Cardiac septum (tissue), 1 donor: Measurements from ENCODE around the gene DSCAML1. TPM values are rescaled to one million over a fixed set of nuclear protein-coding genes. Genes with fewer than 3 reads are reported as not detected.
"Not testable (repeated sequence)": the region's sequence is repeated elsewhere in the genome, so short reads cannot be mapped to it uniquely, and the experiment has no call there.

ENCODE experiments used
- DNase-seq: peaks from one replicate; pipeline ENCODE4 v3.0.0-alpha.2; 2020; ENCODE audit warnings: low spot score
- intact Hi-C: fragments of 100-400 bp; cut with DNase I; formaldehyde crosslinking; loops from one replicate; pipeline ENCODE4 v1.14.0; 2022
- total RNA-seq: library from RNA; stranded (reverse); fragmentation: NEBNext Ultra II Directional; extraction: Animal tissue kit (Norgen Biotek cat#: 25700); gene quantifications from one replicate; pipeline ENCODE4 v1.2.1, GENCODE V29; 2021
- donor health status: DM: no; HTN: no; CAD: no.

DSCAML1 gene
- total RNA-seq, 1 donor from 2014 or later = 1.2 TPM

DNA sequence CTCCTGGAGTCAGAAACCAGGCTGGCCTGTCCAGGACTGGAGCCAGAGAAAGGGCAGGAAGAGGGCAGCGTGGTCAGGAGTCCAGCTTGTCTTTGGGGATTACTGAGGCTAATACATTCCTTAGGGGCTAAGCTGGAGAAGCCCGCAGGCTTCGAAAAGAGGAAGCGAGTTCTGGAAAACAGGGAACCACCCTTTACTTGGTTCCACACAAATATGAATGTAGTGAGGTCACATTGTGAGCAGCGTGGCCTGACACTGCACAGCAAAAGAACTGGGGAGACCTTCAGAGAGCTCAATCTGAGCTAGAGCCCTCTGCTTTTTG lies 337.1 kb downstream of the DSCAML1 start:
- intact Hi-C loops = no loop called here
- DNase-seq = no peak

DNA sequence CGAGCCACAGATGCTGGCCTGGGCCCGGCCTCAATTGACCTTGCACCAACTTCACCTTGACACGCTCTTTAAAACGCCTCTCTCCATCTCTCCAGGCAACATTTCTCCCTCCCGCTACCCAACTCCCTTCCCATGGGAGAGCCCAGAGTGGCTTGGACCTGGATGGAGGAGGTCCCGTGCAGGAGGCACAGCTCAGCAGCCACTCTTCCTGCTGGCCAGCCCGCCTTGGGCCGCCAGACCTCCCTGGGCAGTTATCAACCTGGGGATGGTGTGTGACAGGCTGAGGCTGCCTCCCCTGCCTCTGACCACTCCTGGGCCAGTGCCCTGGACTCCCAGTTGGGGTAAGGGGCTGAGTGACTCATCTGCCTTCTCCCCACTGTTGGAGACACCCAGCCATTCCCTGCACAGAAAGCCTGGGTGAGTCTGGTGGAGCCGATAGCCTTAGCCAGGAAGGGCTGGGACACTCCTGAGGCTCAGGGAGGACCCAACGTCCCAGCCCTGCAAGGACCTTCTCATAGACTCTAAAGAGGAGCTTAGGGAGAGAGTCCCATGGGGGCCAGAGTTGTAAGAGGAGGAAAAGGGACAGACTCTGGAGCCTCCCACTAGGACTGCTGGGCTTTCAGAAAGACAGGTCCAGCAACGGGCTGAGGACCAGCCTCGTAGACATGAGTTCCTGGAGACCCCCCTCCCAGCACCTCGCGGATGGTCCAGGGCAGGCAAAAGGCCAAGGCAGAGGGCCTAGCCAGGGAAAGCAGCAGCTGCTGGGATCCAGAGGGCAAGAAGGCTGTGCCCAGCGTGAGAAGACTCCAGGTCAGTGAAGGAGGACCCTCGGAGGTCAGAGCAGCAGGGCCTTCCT lies 337.7 kb downstream of the DSCAML1 start:
- intact Hi-C loops = no loop called here
- DNase-seq = no peak

DNA sequence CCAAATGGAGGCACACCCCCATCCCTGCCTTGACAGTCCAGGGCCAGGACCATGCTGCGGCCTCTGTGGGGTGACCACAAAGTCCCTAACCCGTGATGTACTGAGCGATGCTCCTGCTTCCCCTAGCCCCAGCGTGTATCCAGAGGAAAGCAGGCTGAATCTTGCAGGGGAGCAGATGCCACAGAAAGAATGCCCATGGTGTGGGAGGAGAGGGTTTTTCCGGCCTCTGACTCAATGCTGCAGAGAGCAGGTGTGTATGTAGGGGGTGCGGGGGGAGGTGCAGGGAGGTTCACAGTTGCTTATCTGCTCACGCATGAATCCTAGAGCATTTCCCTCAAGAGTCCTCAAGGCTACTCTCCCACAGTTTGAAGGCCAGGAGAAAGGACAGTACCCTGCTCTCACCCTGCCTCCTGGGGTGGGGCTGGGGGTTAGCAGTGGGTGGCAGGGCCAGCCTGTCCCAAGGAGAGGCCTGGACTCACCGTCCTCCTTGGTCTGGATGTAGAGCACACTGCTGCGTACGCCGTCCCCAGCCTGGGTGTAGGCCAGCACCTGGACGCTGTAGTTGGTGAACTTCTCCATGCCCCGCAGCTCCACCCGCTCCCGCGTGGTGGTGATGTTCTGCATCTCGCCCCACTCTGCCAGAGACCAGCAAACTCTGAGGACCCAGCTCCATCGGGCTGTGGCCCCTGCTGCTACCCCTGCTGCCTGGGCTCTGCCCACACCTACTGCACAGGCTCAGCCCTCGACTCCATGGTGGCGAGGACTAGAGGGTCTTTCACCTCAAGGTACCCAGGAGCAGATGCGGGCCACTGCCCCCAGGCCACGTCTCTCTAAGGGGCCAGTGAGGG lies 338.5 kb downstream of the DSCAML1 start:
- DNase-seq = no peak
- intact Hi-C loops = no loop called here

DNA sequence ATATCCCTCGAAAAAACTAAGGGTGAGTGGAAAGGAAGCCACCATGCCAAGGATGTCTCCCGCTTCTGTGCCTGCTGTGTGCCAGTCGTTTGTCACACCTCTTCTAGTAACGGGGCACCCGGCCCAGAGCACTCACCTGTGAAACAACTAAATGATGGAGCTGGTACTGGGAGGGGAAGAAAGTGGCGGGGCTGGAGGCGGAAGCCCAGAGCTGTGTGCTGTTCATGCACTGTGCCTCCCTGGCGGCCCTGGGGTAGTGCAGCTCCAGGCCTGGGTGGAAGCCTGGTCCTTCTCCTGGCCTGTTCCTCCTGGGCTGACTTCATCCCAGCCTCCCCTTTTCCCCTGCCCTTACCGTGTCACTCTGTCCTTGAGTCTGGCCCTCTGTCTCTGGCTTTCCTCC lies 339.2 kb downstream of the DSCAML1 start:
- intact Hi-C loops = no loop called here
- DNase-seq = no peak

DNA sequence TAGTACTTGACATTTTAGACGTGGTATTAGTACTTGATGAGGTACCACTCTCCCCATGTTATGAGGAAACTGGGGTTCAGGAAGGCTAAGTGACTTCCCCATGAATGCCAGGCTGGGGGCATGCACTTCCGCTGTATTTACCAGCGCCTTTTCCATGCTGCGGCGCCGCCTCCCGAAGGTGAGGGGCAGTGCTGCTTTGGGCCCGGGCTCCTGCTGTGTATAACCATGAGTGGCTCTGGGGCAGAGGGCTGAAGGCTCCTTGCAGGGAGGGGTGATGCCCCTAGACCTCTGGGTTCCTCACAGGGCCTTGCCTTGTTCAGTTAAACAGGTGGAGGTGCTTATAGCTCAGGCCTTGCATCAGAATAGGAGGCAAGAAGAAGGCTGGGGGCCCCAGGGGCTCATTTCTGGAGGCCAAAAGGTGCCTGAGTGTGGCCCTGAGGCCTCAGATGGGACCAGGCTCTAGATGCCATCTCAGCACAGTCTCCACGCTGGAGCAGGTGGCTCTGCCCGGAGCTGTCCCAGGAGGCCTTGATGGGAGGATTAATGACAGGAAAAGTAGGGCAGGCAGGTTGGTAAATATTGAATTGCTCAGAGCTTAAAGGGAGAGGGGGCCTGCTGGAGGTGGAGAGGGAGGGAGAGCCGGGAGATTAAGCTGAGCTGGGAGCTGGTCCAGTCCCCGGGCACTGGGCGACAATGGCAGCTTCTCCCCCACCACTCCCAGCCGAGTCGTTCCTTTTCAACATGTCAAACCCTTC lies 339.8 kb downstream of the DSCAML1 start:
- DNase-seq = no peak
- intact Hi-C loops = no loop called here

DNA sequence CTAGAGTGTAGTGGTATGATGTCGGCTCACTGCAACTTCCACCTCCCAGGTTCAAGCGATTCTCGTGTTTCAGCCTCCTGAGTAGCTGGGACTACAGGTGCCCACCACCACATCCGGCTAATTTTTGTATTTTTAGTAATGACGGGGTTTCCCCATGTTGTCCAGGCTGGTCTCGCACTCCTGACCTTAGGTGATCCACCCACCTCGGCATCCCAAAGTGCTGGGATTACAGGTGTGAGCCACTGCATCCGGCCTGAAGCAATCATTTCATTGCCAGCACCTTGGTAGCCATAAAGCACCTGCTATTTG lies 340.3 kb downstream of the DSCAML1 start:
- DNase-seq, intact Hi-C loops: not testable (repeated sequence)

DNA sequence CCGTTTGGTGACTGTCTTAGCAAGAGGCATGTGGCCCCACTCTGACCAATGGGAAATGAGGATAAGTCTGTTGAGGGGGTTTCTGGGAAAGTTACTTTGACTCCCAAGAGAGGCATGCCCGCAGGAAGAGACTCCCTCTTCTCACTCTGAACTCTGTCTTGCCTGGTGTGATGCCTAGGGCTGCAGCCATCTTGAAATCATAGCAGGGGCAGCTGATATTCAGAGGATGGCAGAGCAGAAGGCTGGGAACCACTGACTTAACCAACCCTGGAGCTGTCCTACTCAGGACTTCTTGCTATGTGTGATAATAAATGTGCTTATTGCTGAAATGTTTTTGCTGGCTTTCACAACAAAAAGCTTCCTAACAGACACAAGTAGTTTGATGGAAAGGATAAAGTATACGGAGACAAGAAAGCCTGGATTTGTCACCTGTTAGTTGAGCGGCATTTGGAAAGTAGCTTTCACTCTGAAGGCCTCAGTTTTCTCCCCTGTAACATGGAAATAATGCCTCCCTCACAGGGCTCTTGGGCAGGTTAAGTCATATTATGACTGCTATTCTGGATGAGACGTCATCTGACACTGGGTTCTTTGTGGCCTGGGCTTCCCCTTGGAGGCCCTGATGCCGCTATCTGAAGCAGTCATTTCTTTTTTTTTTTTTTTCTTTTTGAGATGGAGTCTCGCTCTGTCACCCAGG lies 340.8 kb downstream of the DSCAML1 start:
- DNase-seq = no peak

DNA sequence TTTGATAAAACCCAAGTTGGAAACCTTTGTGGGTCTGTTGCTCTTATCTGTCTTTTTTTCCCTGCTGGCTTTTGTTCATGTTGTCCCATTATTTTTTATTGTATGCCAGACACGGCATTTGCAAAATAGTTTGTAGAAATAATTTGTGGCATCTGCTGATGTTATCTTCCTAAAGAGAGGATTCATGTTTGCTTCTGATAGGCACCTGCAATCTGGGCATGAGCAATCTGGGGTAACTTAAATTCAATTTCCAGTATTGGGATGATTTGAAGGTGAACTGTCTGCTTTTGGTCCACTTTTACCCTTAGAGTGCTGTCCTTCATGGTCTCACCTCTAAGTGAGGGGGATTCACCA lies 342.5 kb downstream of the DSCAML1 start:
- intact Hi-C loops = no loop called here
- DNase-seq = no peak

More for the DNA sequence above, 340.8 kb downstream of the DSCAML1 start:
- intact Hi-C loops = no loop called here

DNA sequence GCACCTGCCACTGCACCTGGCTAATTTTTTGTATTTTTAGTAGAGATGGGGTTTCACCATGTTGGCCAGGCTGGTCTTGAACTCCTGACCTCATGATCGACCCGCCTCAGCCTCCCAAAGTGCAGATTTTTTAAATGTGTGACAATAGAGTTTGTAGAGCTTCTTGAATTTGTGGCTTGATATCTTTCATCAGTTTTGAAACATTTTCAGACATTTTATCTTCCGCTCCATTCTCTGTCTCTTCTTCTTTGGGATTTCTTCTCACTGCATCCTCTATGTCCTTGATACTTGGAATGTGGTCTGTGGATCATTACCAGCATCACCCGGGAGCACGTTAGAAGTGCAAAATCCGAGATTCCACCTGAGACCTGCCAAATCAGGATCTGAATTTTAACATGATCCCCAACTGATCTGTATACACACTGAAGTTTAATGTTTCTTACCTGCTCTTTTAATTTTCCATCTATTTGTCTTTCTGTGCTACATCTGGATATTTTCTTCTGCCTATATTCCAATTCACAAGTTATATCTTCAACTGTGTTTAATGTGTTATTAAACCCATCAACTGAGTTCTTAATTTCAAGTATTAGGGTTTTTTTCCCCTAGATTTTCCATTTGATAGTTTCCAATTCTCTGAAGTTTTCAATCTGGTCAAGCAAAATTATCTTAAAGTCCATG lies 343.0 kb downstream of the DSCAML1 start:
- intact Hi-C loops = no loop called here
- DNase-seq = no peak

DNA sequence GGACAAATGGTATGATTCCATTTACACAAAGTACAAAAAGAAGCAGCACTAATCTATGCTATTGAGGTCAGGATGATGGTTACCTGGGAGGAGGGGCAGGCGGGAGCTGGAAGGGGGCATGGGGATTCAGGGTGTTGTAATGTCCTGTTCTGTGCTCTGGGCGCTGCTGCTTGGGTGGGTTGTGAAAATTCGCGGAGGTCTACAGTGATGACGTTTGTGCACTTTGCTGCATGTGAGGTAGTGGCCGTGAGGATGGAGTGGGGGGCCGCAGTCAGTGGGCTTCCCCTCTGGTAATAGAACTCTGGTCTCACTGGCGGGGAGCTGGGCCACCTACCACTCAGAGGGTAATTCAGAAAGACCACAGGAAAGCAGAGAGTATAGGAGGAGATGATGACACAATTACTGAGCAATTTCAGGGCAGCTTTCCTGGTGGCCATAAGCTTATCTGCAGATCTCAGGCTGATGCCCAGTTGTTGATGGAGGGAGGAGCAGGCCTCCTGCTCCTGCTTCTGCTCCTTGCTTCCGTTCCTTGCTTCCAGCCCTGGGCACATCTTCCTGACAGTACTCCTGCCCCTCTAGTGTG lies 347.8 kb downstream of the DSCAML1 start:
- intact Hi-C loops = no loop called here
- no peak for DNase-seq

DNA sequence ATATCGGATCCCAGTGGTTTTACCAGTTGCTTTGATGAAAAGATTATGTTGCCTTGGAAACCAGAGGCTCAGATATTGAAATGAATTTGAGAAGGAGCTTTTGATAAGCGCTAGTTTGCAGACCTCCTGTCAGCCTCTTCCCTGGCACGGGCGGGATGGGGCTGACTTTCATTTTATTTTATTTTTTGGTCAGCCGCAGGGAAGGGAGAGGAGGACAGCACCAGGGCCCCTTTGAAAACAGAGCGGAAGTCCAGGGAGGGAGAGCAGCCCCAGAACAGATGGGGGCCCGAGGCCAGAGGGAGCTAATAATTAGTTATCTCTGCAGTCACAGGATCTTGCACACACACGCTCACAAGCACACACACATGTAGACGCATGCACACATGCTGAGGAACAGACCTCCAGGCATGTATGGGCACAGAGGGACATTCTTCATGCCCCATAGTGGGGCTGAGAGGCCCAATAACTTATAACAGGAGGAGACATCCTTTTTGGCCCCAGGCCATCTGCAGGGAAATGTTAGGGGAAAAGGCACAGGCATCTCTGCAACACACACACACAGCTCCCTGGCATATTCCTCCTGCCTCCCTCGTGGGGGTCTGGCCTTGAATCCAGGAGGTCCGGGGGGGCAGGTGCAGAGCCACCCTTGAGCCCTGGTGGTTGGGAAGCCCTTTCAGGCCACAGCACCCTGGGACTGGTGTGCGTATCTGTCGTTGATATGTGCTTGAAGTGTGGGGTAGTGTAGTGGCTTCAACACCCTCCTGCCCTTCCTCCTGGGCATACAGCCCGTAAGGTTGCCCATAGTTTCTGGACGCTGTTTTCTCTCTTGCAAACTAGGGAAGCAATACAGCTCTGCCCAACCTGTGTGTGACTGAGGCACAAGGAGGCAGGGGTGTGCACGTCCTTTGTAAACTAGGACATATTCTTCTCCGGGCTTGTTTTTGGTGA lies 352.0 kb downstream of the DSCAML1 start:
- intact Hi-C loops = no loop called here

DNA sequence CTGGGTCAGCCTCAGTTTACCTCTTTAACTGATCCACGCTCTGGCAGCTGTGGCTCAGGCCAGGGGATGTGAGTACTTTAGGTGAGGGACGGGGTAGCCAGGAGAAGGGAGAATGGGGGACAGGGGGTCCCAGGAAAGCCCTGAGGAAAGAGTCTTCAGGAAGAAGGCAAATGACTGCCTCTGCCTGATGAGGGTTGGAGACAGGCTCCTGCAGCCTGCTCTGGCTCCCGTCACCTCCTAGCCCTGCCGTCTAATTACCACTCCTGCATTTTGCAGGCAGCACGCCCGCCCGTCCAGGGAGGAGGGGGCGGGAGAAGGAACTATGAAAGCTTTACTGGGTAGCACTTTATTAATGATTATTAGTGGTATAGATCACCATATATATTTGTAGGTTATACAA lies 352.8 kb downstream of the DSCAML1 start:
- no peak for DNase-seq
- intact Hi-C loops = no loop called here

More for the DNA sequence above, 352.0 kb downstream of the DSCAML1 start:
- no peak for DNase-seq

DNA sequence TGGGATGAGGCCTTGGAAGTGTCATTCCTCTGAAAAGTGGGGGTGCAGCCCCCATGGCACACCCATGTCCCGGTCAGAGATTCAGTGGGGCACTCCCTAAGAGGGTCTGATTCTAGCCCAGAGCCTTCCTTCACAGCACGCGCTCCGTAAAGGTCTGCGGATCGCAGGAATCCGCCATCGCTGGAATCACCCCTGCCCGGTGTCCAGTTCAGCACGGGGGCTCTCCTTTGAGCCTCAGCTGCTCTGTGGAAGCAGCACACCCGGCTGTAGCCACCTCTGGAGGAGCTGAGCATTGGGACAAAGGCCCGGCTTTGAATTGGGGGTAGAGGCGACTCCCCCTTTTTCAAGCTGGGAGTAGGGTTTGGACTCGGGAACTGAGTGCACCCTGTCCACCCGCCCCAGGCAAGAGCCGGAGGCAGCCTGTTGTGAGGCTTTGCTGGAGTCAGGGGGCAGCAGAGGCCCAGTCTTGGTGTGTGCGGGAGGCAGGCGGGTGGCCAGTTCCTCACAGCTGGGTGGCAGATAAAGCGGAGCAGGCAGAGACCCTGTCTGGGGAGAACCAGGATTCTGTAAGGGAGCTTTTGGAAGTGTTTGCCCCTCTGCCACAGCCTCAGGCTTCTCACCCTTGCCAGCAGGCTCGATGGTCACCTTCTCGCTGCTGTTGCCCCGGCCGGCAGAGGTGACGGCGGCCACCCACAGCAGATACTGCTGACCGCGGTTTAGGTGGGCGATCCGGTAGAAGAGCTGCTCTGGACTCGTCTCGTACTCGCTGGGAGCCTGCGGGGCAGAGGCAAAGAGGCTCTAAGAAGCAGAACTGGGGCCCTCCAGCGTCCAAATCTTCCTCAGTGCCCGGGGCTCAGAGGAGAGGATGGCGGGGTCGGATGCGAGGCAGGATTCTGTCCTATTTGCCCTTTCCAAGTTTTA lies 353.5 kb downstream of the DSCAML1 start:
- intact Hi-C loops = loop anchor here (2.0 kb wide), 1 partner anchor 365 kb away; no protein-coding TSS in a partner anchor
- DNase-seq = no peak

DNA sequence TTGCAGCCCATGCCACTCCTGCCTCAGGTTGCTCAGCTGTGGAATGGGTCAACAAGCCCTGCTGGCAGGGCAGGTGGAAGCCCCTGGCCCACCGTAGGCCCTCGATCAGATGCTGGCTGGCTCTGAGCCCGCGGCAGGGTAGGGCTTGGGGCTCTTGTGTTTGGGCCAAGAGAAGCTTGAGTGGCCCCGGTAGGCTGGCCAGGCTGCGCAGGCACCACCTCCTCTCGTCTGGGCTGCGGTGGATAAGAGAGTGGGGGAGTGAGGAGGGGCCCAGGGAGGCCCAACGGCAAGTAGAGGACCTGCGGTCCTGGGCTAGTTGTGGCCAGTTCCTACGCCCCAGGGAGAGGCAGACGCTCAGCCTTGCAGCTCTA lies 354.2 kb downstream of the DSCAML1 start:
- intact Hi-C loops = loop anchor here (2.0 kb wide), 1 partner anchor 366 kb away; no protein-coding TSS in a partner anchor
- DNase-seq = no peak

DNA sequence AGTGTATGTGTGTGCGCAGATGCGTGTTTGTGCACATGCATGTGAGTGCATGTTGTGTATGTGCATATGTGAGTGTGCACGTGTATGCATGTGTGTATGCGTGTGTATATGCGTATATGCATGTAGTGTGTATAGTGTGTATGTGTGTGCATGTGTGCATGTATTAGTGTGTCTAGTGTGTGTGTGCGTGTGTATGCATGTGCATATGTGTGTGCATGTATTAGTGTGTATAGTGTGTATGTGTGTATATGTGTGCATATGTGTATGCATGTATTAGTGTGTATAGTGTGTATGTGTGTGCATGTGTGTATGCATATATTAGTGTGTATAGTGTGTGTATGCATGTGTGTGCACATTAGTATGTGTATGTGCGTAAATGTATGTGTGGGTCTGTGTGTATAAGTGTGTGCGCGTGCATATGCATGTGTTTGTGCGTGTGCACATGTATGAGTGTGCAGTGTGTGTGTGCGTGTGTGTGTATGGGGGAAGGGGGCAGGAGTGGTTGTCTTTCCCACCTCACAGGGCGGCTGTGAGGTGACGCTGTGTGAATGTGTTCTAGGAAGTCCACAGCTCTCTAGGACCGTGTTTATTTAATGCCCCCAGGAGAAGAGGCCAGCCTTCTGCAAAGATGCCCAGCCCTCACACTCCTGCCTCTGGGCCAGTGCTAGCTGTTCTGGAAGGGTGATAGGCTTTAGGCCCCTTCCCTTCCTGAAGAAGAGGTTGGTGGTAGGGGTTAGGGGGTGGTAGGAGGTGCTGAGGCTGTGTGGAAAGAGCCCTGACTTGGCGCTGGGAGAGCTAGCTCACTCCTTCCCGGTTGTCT lies 354.8 kb downstream of the DSCAML1 start:
- DNase-seq = no peak
- intact Hi-C loops = loop anchor here (2.0 kb wide), 1 partner anchor 367 kb away; no protein-coding TSS in a partner anchor
